Loucy (cell line): ENCODE results near the gene SFRP2.

Experiments
- H2AFZ ChIP-seq: fragments of 200-600 bp; sonication (generic); 2 replicates; pipeline ENCODE4 v1.6.0; 2016; ENCODE audit warnings: antibody characterized with exemption, mild to moderate bottlenecking, low read length, moderate library complexity
- H3F3A ChIP-seq: fragments of 200-600 bp; 2 replicates; pipeline ENCODE4 v1.6.0; 2016; ENCODE audit warnings: antibody characterized with exemption, low read depth, mild to moderate bottlenecking
- H3K27me3 ChIP-seq: fragments of 200-600 bp; sonication (generic); 2 replicates; pipeline ENCODE4 v1.6.1; 2014; ENCODE audit warnings: low read length, mild to moderate bottlenecking; ENCODE audit not compliant: insufficient read depth, poor library complexity, severe bottlenecking
- H3K36me3 ChIP-seq: fragments of 200-600 bp; sonication (generic); 2 replicates; pipeline ENCODE4 v1.6.1; 2016; ENCODE audit warnings: low read length; ENCODE audit not compliant: insufficient read depth
- H3K4me1 ChIP-seq: fragments of 200-600 bp; sonication (generic); 2 replicates; pipeline ENCODE4 v1.5.1; 2014; ENCODE audit warnings: low read length, mild to moderate bottlenecking; ENCODE audit not compliant: insufficient read depth, poor library complexity, severe bottlenecking
- H3K4me2 ChIP-seq: fragments of 200-600 bp; sonication (generic); 2 replicates; pipeline ENCODE4 v1.6.0; 2014; ENCODE audit warnings: antibody characterized with exemption, low read length, low read depth, mild to moderate bottlenecking; ENCODE audit not compliant: poor library complexity, severe bottlenecking
- H3K4me3 ChIP-seq: fragments of 200-600 bp; sonication (generic); 2 replicates; pipeline ENCODE4 v1.5.1; 2014; ENCODE audit warnings: low read length, mild to moderate bottlenecking, mixed read lengths; ENCODE audit not compliant: poor library complexity, severe bottlenecking
- H3K79me2 ChIP-seq: fragments of 200-600 bp; sonication (generic); 2 replicates; pipeline ENCODE4 v1.6.1; 2014; ENCODE audit warnings: low read length; ENCODE audit not compliant: insufficient read depth
- H3K9ac ChIP-seq: fragments of 200-600 bp; sonication (generic); 2 replicates; pipeline ENCODE4 v1.6.0; 2014; ENCODE audit warnings: mild to moderate bottlenecking, low read depth, low read length, moderate library complexity; ENCODE audit not compliant: poor library complexity, severe bottlenecking
- H3K9me2 ChIP-seq: fragments of 200-600 bp; sonication (generic); replicated peaks from 2 replicates; pipeline ENCODE4 v1.6.1; 2016; ENCODE audit warnings: low read depth, low read length, mixed read lengths
- H3K9me3 ChIP-seq: fragments of 200-600 bp; sonication (generic); 2 replicates; pipeline ENCODE4 v1.6.1; 2014; ENCODE audit warnings: mild to moderate bottlenecking, antibody characterized with exemption, low read length, low read depth; ENCODE audit not compliant: insufficient read depth
- H4K20me1 ChIP-seq: fragments of 200-600 bp; sonication (generic); 2 replicates; pipeline ENCODE4 v1.6.0; 2014; ENCODE audit warnings: antibody characterized with exemption, low read length, mild to moderate bottlenecking; ENCODE audit not compliant: insufficient read depth, poor library complexity, severe bottlenecking
- EZH2phosphoT487 ChIP-seq: fragments of 200-600 bp; IDR thresholded peaks from 2 replicates; pipeline ENCODE4 v1.6.1; 2018; ENCODE audit warnings: antibody characterized with exemption, mild to moderate bottlenecking, moderate library complexity, borderline replicate concordance
- TF ChIP-seq, protein P1 (sequence below): fragments of 200-600 bp; sonication (generic); conservative IDR thresholded peaks from 2 replicates; pipeline ENCODE4 v1.5.1; 2014; ENCODE audit warnings: mild to moderate bottlenecking, antibody characterized with exemption, low read length

The SFRP2 gene

DNA sequence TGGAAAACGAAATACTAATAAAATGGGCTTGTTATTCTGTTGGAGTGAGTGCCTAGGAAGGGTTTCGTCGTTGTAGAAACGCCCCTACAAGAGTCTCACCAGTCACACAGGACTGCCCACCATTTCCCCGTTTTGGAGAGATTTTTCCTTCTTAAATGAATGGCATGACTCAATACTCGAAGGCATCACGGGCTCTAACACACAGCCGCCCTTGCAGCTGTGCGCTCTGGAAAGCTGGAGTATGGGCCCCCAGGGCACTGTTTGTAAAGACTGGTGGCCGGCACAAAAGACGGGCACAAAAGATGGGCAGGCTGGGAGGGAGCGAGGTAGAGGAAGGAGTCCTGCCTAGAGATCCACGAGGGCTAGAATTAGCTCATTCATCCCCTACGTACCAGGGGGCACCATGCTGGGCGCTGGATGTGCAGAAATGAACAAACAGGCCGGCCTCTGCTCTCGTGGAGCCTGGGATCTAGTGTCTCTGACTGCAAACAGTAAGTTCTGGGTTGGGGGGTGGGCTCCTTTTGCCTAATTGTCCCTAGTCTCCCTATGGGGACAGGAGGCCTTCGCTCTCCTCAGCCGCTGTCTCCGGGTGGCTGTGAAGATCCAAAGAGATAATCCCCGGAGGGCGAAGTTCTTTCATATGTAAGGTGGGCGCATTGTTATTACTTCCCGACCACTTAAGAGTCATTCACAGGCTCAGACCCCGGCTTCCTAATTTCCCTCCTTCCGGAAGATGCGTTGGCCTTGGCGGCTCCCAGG, 1.0 kb upstream of the SFRP2 start:
- Histone ChIP-seq H3K4me2 (no peak overlapping the region), H3K79me2 (no peaks in the 10 kb centered on the region), H3K27me3 (no peaks in the 10 kb centered on the region), H3K9me3 (no peaks in the 10 kb centered on the region), H3K4me1 (peaks cover 5% of the 10 kb centered on the region), H3K9me2 (no peaks in the 10 kb centered on the region), H2AFZ (no peak overlapping the region; the same call in 1 of the 2 replicates), H3K9ac (no peak overlapping the region), H3K36me3 (no peaks in the 10 kb centered on the region), H3K4me3 (no peak overlapping the region), H4K20me1 (no peaks in the 10 kb centered on the region), H3F3A (no peaks in the 10 kb centered on the region)
- TF ChIP-seq, protein P1, sequence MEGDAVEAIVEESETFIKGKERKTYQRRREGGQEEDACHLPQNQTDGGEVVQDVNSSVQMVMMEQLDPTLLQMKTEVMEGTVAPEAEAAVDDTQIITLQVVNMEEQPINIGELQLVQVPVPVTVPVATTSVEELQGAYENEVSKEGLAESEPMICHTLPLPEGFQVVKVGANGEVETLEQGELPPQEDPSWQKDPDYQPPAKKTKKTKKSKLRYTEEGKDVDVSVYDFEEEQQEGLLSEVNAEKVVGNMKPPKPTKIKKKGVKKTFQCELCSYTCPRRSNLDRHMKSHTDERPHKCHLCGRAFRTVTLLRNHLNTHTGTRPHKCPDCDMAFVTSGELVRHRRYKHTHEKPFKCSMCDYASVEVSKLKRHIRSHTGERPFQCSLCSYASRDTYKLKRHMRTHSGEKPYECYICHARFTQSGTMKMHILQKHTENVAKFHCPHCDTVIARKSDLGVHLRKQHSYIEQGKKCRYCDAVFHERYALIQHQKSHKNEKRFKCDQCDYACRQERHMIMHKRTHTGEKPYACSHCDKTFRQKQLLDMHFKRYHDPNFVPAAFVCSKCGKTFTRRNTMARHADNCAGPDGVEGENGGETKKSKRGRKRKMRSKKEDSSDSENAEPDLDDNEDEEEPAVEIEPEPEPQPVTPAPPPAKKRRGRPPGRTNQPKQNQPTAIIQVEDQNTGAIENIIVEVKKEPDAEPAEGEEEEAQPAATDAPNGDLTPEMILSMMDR = no peak
- TF ChIP-seq EZH2phosphoT487 = no peak

DNA sequence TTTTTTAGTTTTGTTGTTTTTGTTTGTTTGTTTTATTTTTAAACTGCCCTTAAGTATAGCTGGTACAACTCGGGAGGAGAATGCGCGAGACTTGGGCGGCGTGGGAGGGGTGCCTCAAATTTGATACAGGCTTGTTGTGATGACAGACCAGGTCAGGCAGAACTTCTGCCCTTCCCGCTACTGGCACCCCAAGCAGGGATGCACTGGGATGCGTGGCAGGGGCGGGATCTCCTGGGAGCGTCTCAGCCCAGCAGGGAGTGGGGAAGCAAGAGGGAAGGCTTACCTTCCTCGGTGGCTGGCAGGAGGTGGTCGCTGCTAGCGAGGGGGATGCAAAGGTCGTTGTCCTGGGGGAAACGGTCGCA, 851 bp downstream of the SFRP2 start:
- no peaks in the 10 kb centered on the region for H3F3A ChIP-seq
- no peak overlapping the region for H3K4me3 ChIP-seq
- no peak for TF ChIP-seq EZH2phosphoT487
- TF ChIP-seq, protein P1 = no peak
- H4K20me1 ChIP-seq = no peaks in the 10 kb centered on the region
- no peaks in the 10 kb centered on the region for H3K4me1 ChIP-seq
- no peak overlapping the region for H3K4me2 ChIP-seq
- H3K79me2 ChIP-seq = no peaks in the 10 kb centered on the region
- no peak overlapping the region for H3K9ac ChIP-seq
- H3K9me3 ChIP-seq = no peaks in the 10 kb centered on the region
- no peaks in the 10 kb centered on the region for H3K9me2 ChIP-seq
- no peak overlapping the region for H2AFZ ChIP-seq
- H3K36me3 ChIP-seq = no peaks in the 10 kb centered on the region
- no peaks in the 10 kb centered on the region for H3K27me3 ChIP-seq

DNA sequence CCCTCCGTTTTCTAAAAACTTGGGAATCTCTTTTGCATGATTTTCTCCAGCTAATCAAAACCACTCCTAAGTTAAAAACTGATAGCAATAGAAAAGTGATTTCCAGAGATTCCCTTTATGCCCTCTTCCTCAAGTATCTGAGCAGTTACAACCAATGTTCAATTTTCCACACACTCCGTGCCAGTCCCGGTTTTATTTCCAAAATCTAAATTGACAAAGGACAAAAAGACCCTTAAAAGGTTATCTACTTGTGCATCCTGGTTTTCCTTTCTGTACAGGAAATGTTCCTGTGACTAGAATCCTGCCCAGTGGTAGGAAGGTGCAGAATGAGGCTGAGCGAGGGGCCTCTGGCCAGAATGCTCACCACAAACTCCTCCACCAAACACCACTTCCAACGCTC, 1.3 kb downstream of the SFRP2 start:
- H3K4me2 ChIP-seq = no peak overlapping the region
- H3K4me1 ChIP-seq = no peaks in the 10 kb centered on the region
- H3K27me3 ChIP-seq = no peaks in the 10 kb centered on the region
- H2AFZ ChIP-seq = no peak overlapping the region
- no peak overlapping the region for H3K4me3 ChIP-seq
- H3K79me2 ChIP-seq = no peaks in the 10 kb centered on the region
- no peak overlapping the region for H3K9ac ChIP-seq
- no peaks in the 10 kb centered on the region for H3K36me3 ChIP-seq
- no peaks in the 10 kb centered on the region for H4K20me1 ChIP-seq
- H3K9me2 ChIP-seq = no peaks in the 10 kb centered on the region
- H3K9me3 ChIP-seq = no peaks in the 10 kb centered on the region
- TF ChIP-seq EZH2phosphoT487 = no peak
- TF ChIP-seq, protein P1 = no peak
- H3F3A ChIP-seq = no peaks in the 10 kb centered on the region
